IMR-90 (cell line): ENCODE results near the gene SH2D6. TPM values are rescaled to one million over a fixed set of nuclear protein-coding genes. Genes with fewer than 3 reads are reported as not detected.

Source experiments
- ATAC-seq: fragments of 200-7000 bp; cut with Tn5 transposase; 2 replicates; pipeline ENCODE4 v1.9.1; 2020; ENCODE audit warnings: low read depth, mild to moderate bottlenecking, moderate library complexity
- Bru-seq: library from RNA; stranded (reverse); fragments of 400-500 nt; gene quantifications from one replicate; lab custom pipeline; 2021; lab: Mats Ljungman, UMichigan
- BruChase-seq, 2 experiments: library from RNA; stranded (reverse); fragments of 400-500 nt; gene quantifications; one replicate each; lab custom pipeline; 2021; lab: Mats Ljungman, UMichigan
- BruUV-seq: library from RNA; stranded (reverse); fragments of 400-500 nt; replicated peaks from 2 replicates; lab custom pipeline; 2021; lab: Mats Ljungman, UMichigan
- CTCF ChIA-PET: fragments of 300-600 bp; formaldehyde crosslinking; extraction: SDS; loops from one replicate; lab custom pipeline; 2021; ENCODE audit warnings: antibody characterized with exemption; lab: Yijun Ruan, JAX
- POLR2A ChIA-PET: fragments of 300-600 bp; sonication (Branson Sonifier 250); formaldehyde crosslinking; loops from one replicate; lab custom pipeline; 2022; ENCODE audit warnings: antibody characterized with exemption; ENCODE audit not compliant: unreplicated experiment; lab: Charles Lee
- DNase-seq: peaks from one replicate; pipeline ENCODE4 v3.0.0; 2013
- H2AFZ ChIP-seq: replicated peaks from 2 replicates; pipeline ENCODE3; 2013; ENCODE audit warnings: low read length, mild to moderate bottlenecking; ENCODE audit not compliant: poor library complexity
- H2AK5ac ChIP-seq: 2 replicates; pipeline ENCODE4 v1.6.1; 2013; ENCODE audit warnings: low read depth, low read length, inconsistent platforms
- H2AK9ac ChIP-seq: replicated peaks from 2 replicates; pipeline ENCODE3; 2013; ENCODE audit warnings: mild to moderate bottlenecking, low read depth, low read length, moderate library complexity; ENCODE audit not compliant: poor library complexity
- H2BK120ac ChIP-seq: 2 replicates; pipeline ENCODE4 v1.6.1; 2013; ENCODE audit warnings: low read depth, low read length, inconsistent platforms
- H2BK15ac ChIP-seq: 3 replicates; pipeline ENCODE4 v1.6.1; 2013; ENCODE audit warnings: low read depth, low read length, inconsistent platforms
- H2BK20ac ChIP-seq: 2 replicates; pipeline ENCODE4 v1.6.1; 2013; ENCODE audit warnings: low read depth, mild to moderate bottlenecking, inconsistent platforms, low read length, moderate library complexity
- H2BK5ac ChIP-seq: 2 replicates; pipeline ENCODE4 v1.6.1; 2013; ENCODE audit warnings: mild to moderate bottlenecking, low read depth, low read length, inconsistent platforms; ENCODE audit not compliant: poor library complexity, severe bottlenecking
- H3K14ac ChIP-seq: replicated peaks from 2 replicates; pipeline ENCODE4 v1.6.1; 2013; ENCODE audit warnings: low read depth, low read length, inconsistent platforms
- H3K18ac ChIP-seq: 2 replicates; pipeline ENCODE4 v1.6.1; 2013; ENCODE audit warnings: low read depth, low read length, control low read depth
- H3K23ac ChIP-seq: 2 replicates; pipeline ENCODE4 v1.6.1; 2013; ENCODE audit warnings: low read depth, low read length, inconsistent platforms
- H3K27ac ChIP-seq: 2 replicates; pipeline ENCODE4 v1.5.1; 2013; ENCODE audit warnings: mild to moderate bottlenecking, control low read depth, low read length; ENCODE audit not compliant: insufficient read depth
- H3K27me3 ChIP-seq: 2 replicates; pipeline ENCODE4 v1.6.1; 2013; ENCODE audit warnings: low read length; ENCODE audit not compliant: control insufficient read depth, insufficient read depth
- H3K36me3 ChIP-seq: 2 replicates; pipeline ENCODE4 v1.6.1; 2013; ENCODE audit warnings: low read length, mixed read lengths; ENCODE audit not compliant: control insufficient read depth, insufficient read depth
- H3K4ac ChIP-seq: 2 replicates; pipeline ENCODE4 v1.6.1; 2013; ENCODE audit warnings: low read depth, low read length, inconsistent platforms
- H3K4me1 ChIP-seq: 2 replicates; pipeline ENCODE4 v1.6.1; 2013; ENCODE audit warnings: low read length, mixed read lengths; ENCODE audit not compliant: control insufficient read depth, insufficient read depth
- H3K4me2 ChIP-seq: 2 replicates; pipeline ENCODE4 v1.6.1; 2013; ENCODE audit warnings: low read depth, mild to moderate bottlenecking, control low read depth, low read length, moderate library complexity
- H3K4me3 ChIP-seq: 2 replicates; pipeline ENCODE4 v1.5.1; 2013; ENCODE audit warnings: low read depth, mild to moderate bottlenecking, control low read depth, low read length, moderate library complexity; ENCODE audit not compliant: insufficient read depth
- H3K56ac ChIP-seq: 2 replicates; pipeline ENCODE4 v1.6.1; 2013; ENCODE audit warnings: low read length, inconsistent platforms; ENCODE audit not compliant: insufficient read depth; ENCODE audit errors: extremely low read depth
- H3K79me1 ChIP-seq, 2 experiments: 2 replicates each; pipeline ENCODE4 v1.6.1; 2013; ENCODE audit warnings: low read length in 2 of 2, inconsistent platforms in 1 of 2, low read depth in 1 of 2
- H3K9ac ChIP-seq: 2 replicates; pipeline ENCODE4 v1.6.1; 2013; ENCODE audit warnings: low read depth, low read length, control low read depth
- H3K9me1 ChIP-seq: 2 replicates; pipeline ENCODE4 v1.6.1; 2013; ENCODE audit warnings: low read length, inconsistent platforms; ENCODE audit not compliant: insufficient read depth
- H3K9me3 ChIP-seq: 2 replicates; pipeline ENCODE4 v1.6.1; 2013; ENCODE audit warnings: low read length; ENCODE audit not compliant: control insufficient read depth, insufficient read depth
- H4K20me1 ChIP-seq: 2 replicates; pipeline ENCODE4 v1.6.1; 2013; ENCODE audit warnings: low read length, inconsistent platforms; ENCODE audit not compliant: insufficient read depth
- H4K5ac ChIP-seq: 2 replicates; pipeline ENCODE4 v1.6.1; 2013; ENCODE audit warnings: mild to moderate bottlenecking, low read depth, low read length, control low read depth
- H4K8ac ChIP-seq, 2 experiments: 2 replicates each; pipeline ENCODE4 v1.6.1; 2013; ENCODE audit warnings: low read depth in 2 of 2, low read length in 2 of 2, control low read depth in 1 of 2, inconsistent platforms in 1 of 2
- H4K91ac ChIP-seq: 2 replicates; pipeline ENCODE4 v1.6.1; 2013; ENCODE audit warnings: low read depth, low read length, inconsistent platforms; ENCODE audit not compliant: insufficient read depth
- CEBPB ChIP-seq: IDR thresholded peaks from 2 replicates; pipeline ENCODE4 v1.6.1; 2012; ENCODE audit warnings: low read depth, low read length, improper control_type of control experiment
- MAFK ChIP-seq: IDR thresholded peaks from 2 replicates; pipeline ENCODE4 v1.6.1; 2012; ENCODE audit warnings: low read depth, low read length, improper control_type of control experiment
- MAZ ChIP-seq: IDR thresholded peaks from 2 replicates; pipeline ENCODE4 v1.6.1; 2012; ENCODE audit warnings: low read depth, mild to moderate bottlenecking, low read length, improper control_type of control experiment, moderate library complexity, borderline replicate concordance
- POLR2A ChIP-seq: IDR thresholded peaks from 2 replicates; pipeline ENCODE4 v1.6.1; 2012; ENCODE audit warnings: mild to moderate bottlenecking, low read depth, low read length
- WGBS, 2 experiments: methylation state at CpG; one replicate each; pipeline versions ENCODE4 v1.1.5 to v1.1.7; 2013; ENCODE audit warnings: missing lambda C conversion rate in 2 of 2; ENCODE audit not compliant: insufficient read length in 1 of 2; ENCODE audit errors: extremely low coverage in 2 of 2; 5-methylcytosine and 5-hydroxymethylcytosine counted together
- dilution Hi-C: fragments of 300-500 bp; cut with HindIII; formaldehyde crosslinking; loops from one replicate; pipeline ENCODE4 v1.14.3; 2018; ENCODE audit warnings: low sequenced_read_pairs; ENCODE audit not compliant: unreplicated experiment
- in situ Hi-C: fragments of 300-500 bp; cut with MboI; formaldehyde crosslinking; loops from 3 replicates; pipeline ENCODE4 v1.14.3; 2019; ENCODE audit warnings: low sequenced_read_pairs, inconsistent platforms, mixed read lengths
- intact Hi-C: fragments of 100-400 bp; cut with micrococcal nuclease; formaldehyde crosslinking; loops from 2 replicates; pipeline ENCODE4 v1.10.0; 2022
- long read RNA-seq: library from polyadenylated mRNA; unstranded; transcript quantifications from one replicate; pipeline ENCODE4 v2.0.0, GENCODE V29; 2021; ENCODE audit not compliant: unreplicated experiment
- polyA plus RNA-seq, 3 experiments: library from polyadenylated mRNA; depleted of rRNA; stranded (reverse); fragments of >200 nt; gene quantifications; 2 replicates each; pipeline ENCODE4 v1.2.3, GENCODE V29; 2012; ENCODE audit warnings: low replicate concordance in 1 of 3
- total RNA-seq: library from RNA; depleted of rRNA; stranded (reverse); fragments of >200 nt; gene quantifications from 2 replicates; pipeline ENCODE4 v1.2.3, GENCODE V29; 2012; rRNA removed

Gene SH2D6
- total RNA-seq (0.36 TPM in 1 of 2 replicates, not detected in the other), polyA plus RNA-seq (2012; rRNA removed) (0.32 and 0.37 TPM in 2 replicates), Bru-seq, nascent RNA (percentile 15 among the genes with signal in this experiment), BruChase-seq, experiment 1, labeled RNA remaining after a 6-hour chase (percentile 21 among the genes with signal in this experiment), BruChase-seq, experiment 2, labeled RNA remaining after a 2-hour chase (percentile 16 among the genes with signal in this experiment)
- polyA plus RNA-seq (2012; cell fraction: cytosol; rRNA removed): 0.16 TPM in 1 of 2 replicates, not detected in the other
- polyA plus RNA-seq (2012; cell fraction: nucleus; rRNA removed; ENCODE audit: low replicate concordance): 1.0 and 1.2 TPM in 2 replicates
- long read RNA-seq: 0 reads

DNA sequence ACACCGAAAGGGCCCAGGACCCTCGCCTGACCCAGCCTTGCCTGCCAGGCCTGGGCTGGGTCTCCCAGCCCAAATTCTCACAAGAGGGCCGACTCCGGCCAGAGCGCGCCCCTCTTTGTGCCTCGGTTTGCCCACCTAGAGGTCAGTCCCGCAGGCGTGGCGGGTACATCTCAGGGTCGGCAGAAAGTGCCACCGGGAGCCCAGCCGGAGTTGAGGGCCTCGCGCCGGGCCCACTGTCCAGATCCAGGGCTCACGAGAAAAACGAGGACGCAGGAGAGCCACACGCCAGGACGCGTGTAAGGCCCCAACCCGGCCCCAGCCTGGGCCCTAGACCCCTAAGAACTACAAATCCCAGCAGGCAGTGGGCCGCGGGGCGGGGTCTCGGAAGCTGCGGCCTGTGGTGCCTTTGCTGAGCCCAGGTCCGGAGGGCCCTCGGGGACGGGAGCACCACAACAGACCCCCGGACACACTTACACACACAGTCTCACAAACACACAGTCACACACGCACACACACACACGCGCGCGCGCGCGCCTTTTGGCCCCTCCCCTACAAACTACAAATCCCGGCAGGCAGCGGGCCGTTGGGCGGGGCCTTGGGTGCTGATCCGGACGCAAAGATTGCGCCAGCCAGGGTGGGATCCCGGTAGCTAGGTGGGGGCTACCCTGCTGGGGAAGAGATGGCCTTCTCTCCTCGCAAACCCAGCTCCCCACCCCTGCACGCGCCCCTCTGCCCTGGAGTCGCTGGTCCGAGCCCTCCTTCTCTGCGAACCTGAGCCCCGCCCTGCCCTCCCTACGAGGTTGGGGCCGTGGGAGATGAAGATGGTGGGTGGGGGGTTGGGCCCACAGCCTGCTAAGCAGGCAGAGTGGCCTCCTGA is at the start of gene SH2D6:
Gene SH2D6 (plus strand): TSS at position 583 of the 877 bp plus-strand sequence. CDS start 10,752 bp downstream, outside the sequence.
- peak within 1 kb of the TSS; percentile 98; the same call in 2 of the 3 replicates for H2BK15ac ChIP-seq
- H2BK20ac ChIP-seq: peak within 1 kb of the TSS; percentile 83
- H3K56ac ChIP-seq: peak within 1 kb of the TSS; percentile 76
- peak within 1 kb of the TSS; percentile 54 for H3K4me3 ChIP-seq
- peak within 1 kb of the TSS; percentile 96 for H2AFZ ChIP-seq
- intact Hi-C loops: no loop called here
- H3K9me3 ChIP-seq: no peaks in the 10 kb centered on the region
- 47% methylated on average over 21 of the region's 57 CpGs; no CpG with 5 or more reads in 1 of the 2 experiments for WGBS, 2 experiments
- H2AK5ac ChIP-seq: peak within 1 kb of the TSS; percentile 97
- H3K14ac ChIP-seq: peak within 1 kb of the TSS; percentile 100
- peak within 1 kb of the TSS; percentile 95 for H4K5ac ChIP-seq
- peak within 1 kb of the TSS; percentile 99 for H3K4ac ChIP-seq
- peak within 1 kb of the TSS; percentile 82 for H3K9ac ChIP-seq
- H3K4me2 ChIP-seq: peak within 1 kb of the TSS; percentile 96
- H3K18ac ChIP-seq: peak within 1 kb of the TSS; percentile 91
- peak; percentile 68 for DNase-seq
- CTCF ChIA-PET: interaction anchor here (3.6 kb wide), 1 partner anchor 133 kb away, joined by 46 read pairs; no protein-coding TSS in a partner anchor
- peaks cover 0 to 43% of the 10 kb centered on the region in 2 experiments; a peak in 2 of 4 replicates for H3K79me1 ChIP-seq
- H3K27ac ChIP-seq: peak within 1 kb of the TSS; percentile 93
- peak within 1 kb of the TSS; percentile 89 for H2AK9ac ChIP-seq
- POLR2A ChIA-PET: interaction anchor here (1.1 to 3.0 kb wide), 5 partner anchors 121 to 182 kb away, joined by 3 to 16 read pairs (median 5); partner anchors contain the start of gene MAT2A
- peaks cover 25% of the 10 kb centered on the region for H3K4me1 ChIP-seq
- in situ Hi-C loops: no loop called here
- peak within 1 kb of the TSS; percentile 99 for H2BK120ac ChIP-seq
- H4K91ac ChIP-seq: peak within 1 kb of the TSS; percentile 99
- dilution Hi-C loops: no loop called here
- no peaks in the 10 kb centered on the region for H3K27me3 ChIP-seq
- H2BK5ac ChIP-seq: peak within 1 kb of the TSS; percentile 91
- H3K9me1 ChIP-seq: peaks cover 14% of the 10 kb centered on the region
- no peaks in the 10 kb centered on the region for H4K20me1 ChIP-seq
- H3K36me3 ChIP-seq: no peaks in the 10 kb centered on the region
- peak within 1 kb of the TSS; percentile 98 for H3K23ac ChIP-seq
- H4K8ac ChIP-seq: peak within 1 kb of the TSS; percentile 94 to 100
- BruUV-seq: no TSS peak
- ATAC-seq: peak; percentile 76
- TF ChIP-seq MAFK (no peak), POLR2A (peak; percentile 46; the same call in 1 of the 2 replicates), MAZ (peak; percentile 83), CEBPB (peak; percentile 82)
